ENCODE results near the gene CD55. TPM values are rescaled to one million over a fixed set of nuclear protein-coding genes. Genes with fewer than 3 reads are reported as not detected.

Gene CD55
- total and polyA plus RNA-seq, 2 of the 13 experiments (the other 11 are each of a cell fraction or from before 2014, with no cell fraction given), result 6.0 to 56.0 TPM

DNA sequence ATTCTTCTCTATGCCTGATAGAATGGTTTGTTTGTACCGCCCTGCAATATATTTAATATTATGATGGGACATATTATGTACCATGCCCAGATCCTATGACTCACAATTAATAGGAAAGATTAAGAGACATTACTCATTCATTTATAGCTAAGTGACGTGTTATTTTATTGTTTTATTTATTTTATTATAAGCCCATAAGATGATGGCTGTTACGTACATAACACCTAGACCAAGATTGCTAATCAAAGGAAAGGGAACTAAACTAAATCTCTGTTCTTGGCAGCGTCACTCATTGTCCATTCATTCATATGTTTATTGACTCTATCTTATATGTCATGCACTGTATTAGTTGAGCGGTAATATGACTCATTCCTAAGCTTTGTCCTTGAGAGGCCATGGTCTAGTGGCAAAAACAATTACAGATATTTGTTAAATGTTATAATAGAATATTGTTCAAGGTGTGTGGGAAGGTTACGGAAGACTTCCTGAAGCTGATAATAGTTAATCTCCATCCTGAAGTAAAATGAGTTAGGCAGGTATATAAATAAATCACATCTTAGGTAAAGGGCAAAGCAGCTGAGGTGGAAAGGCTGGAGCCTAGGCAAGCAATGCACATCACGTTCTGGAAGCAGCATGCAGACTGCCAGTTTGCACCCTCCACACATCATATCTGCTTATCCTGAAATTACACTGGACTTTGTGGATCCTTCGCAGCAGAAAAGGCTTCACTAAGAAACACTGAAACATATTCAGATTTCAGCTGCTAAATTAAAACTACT lies 16.6 kb upstream of the CD55 start (continued):
- TF ChIP-seq ZNF850 (CRISPR knock-in tag; conservative IDR thresholded peaks at IDR 0.05) (no peak), DNMT3B (CRISPR knock-in tag; conservative IDR thresholded peaks at IDR 0.05) (no peak), SYNCRIP (IDR thresholded peaks at IDR 0.05; ENCODE audit: insufficient read depth, low read depth, low read length) (no peak), HMG20A (CRISPR knock-in tag; IDR thresholded peaks at IDR 0.05; ENCODE audit: borderline replicate concordance) (peak; percentile 29; the same call in 1 of the 2 replicates)

DNA sequence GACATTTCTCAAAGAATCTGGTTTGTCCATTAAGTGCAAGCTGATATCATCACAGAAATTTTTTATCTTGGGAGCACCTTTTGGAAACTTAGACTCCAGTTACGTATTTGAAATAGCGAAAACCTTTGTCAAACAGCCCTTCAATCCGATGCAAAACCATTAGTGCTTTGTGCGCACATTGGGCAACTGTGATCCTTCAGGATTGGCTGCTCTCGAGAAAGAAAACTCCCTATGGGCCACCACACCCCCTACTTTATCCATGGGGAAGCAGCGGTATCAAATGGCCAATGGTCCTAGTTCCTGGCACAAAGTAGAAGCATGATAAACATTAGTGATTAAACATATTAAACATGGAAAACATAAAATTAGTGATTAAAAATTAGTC lies 16.0 kb upstream of the CD55 start:
- H3K27ac ChIP-seq (ENCODE audit: extremely low read length, insufficient read depth, low read length), result no peak overlapping the region
- BruUV-seq (replicated peaks), result no TSS peak
- H3K36me3 ChIP-seq (replicated peaks in 1 of 2; ENCODE audit: control insufficient read depth in 1 of 2, insufficient read depth in 2 of 2, low read length in 2 of 2), result no peaks in the 10 kb centered on the region
- 63% methylated on average over 6 of the region's 6 CpGs for WGBS (ENCODE audit: low lambda C conversion rate)
- ChIA-PET CTCF (ENCODE audit: low intra/inter-chr PET ratio, low total read pairs) (no interaction called here), POLR2A (interaction anchor here (1.4 kb wide), 1 partner anchor 16 kb away, joined by 8 read pairs; the partner anchor contains the start of gene CD55)
- H3K27me3 ChIP-seq (ENCODE audit: control insufficient read depth in 1 of 2, insufficient read depth in 2 of 2, low read length in 2 of 2), result no peaks in the 10 kb centered on the region
- H3K4me1 ChIP-seq (ENCODE audit: insufficient read depth, low read length), result peaks cover 16% of the 10 kb centered on the region
- intact Hi-C loops (cut with micrococcal nuclease; ENCODE audit: unreplicated experiment) (no loop called here), in situ Hi-C loops (cut with HindIII; ENCODE audit: extremely low pct_ligation_motif_present, low pct_unique_long_range_greater_than_20kb) (no loop called here)
- H3K9ac ChIP-seq (ENCODE audit: insufficient read depth, low read depth, low read length), result no peak overlapping the region
- no peak overlapping the region for H3K4me2 ChIP-seq (ENCODE audit: low read depth, low read length)
- TF ChIP-seq ZSCAN29 (CRISPR knock-in tag; conservative IDR thresholded peaks at IDR 0.05) (no peak), STAT5B (CRISPR knock-in tag; IDR thresholded peaks at IDR 0.05) (no peak), ZNF256 (CRISPR knock-in tag; conservative IDR thresholded peaks at IDR 0.05) (no peak), TOPORS (CRISPR knock-in tag; IDR thresholded peaks at IDR 0.05) (no peak), SUZ12 (IDR thresholded peaks at IDR 0.05; ENCODE audit: low read depth, low read length) (no peak), ZMYM4 (CRISPR knock-in tag; IDR thresholded peaks at IDR 0.05) (no peak), ZBTB7A (CRISPR knock-in tag; IDR thresholded peaks at IDR 0.05) (no peak), BORCS8-MEF2B (CRISPR knock-in tag; IDR thresholded peaks at IDR 0.05) (no peak), ZNF331 (CRISPR knock-in tag; IDR thresholded peaks at IDR 0.05) (no peak), ZNF552 (CRISPR knock-in tag; IDR thresholded peaks at IDR 0.05; ENCODE audit: borderline replicate concordance) (no peak), SP2 (CRISPR knock-in tag; IDR thresholded peaks at IDR 0.05) (no peak), HES4 (CRISPR knock-in tag; IDR thresholded peaks at IDR 0.05; ENCODE audit: borderline replicate concordance) (no peak), TAF15 (IDR thresholded peaks at IDR 0.05; ENCODE audit: low read depth, low read length, poor library complexity, severe bottlenecking) (no peak)
- TF ChIP-seq, protein P1, sequence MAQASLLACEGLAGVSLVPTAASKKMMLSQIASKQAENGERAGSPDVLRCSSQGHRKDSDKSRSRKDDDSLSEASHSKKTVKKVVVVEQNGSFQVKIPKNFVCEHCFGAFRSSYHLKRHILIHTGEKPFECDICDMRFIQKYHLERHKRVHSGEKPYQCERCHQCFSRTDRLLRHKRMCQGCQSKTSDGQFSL (CRISPR knock-in tag; IDR thresholded peaks at IDR 0.05), result no peak
- no peaks in the 10 kb centered on the region for H3K79me2 ChIP-seq (ENCODE audit: insufficient read depth, low read length)
- DNase-seq (ENCODE audit: low spot score) (no peak), ATAC-seq (no peak), FAIRE-seq (no peak)
- no peak overlapping the region for H2AFZ ChIP-seq (ENCODE audit: low read length)
- no peaks in the 10 kb centered on the region for H4K20me1 ChIP-seq (ENCODE audit: insufficient read depth, low read length)
- H3K4me3 ChIP-seq (replicated peaks in 1 of 3; ENCODE audit: insufficient read depth in 1 of 3, low read depth in 2 of 3, low read length in 3 of 3), result no peak overlapping the region
- H3K9me3 ChIP-seq (ENCODE audit: low read length), result no peaks in the 10 kb centered on the region
